ENCODE data around the gene LRCH1.

- TF ChIP-seq POLR2A (IDR thresholded peaks at IDR 0.05; ENCODE audit: low read length): no peak
- no peak for TF ChIP-seq GATA1 (IDR thresholded peaks at IDR 0.05; ENCODE audit: low read depth, low read length)
Measured at GRCh38 chr13:46543287-46543686, 9.7 kb upstream of the LRCH1 start.

Measured in erythroblast (primary cell).